Tibial artery (tissue), 4 donors: ENCODE measurements around the gene MCF2L2.

Experiments
- DNase-seq, 2 donors: peaks; one replicate each; pipeline ENCODE4 v3.0.0-alpha.2; 2019
- H3K27ac ChIP-seq, 2 donors: fragments of 200-600 bp; sonication (generic) in 1 of 2; 1 replicate in 1 of 2; 2 replicates in 1 of 2; pipeline ENCODE4 v1.5.1; 2018 to 2019; ENCODE audit warnings: mild to moderate bottlenecking in 1 of 2
- H3K27me3 ChIP-seq, 2 donors: fragments of 200-600 bp; sonication (generic) in 1 of 2; one replicate each; pipeline versions ENCODE4 v1.5.1 to v1.6.0; 2016 to 2019
- H3K36me3 ChIP-seq, 3 donors: fragments of 200-600 bp; sonication (generic) in 2 of 3; one replicate each; pipeline ENCODE4 v1.5.1; 2016 to 2019; ENCODE audit warnings: mild to moderate bottlenecking in 2 of 3
- H3K4me1 ChIP-seq, 4 donors: fragments of 200-600 bp; sonication (generic) in 2 of 4; 1 replicate in 3 of 4; 2 replicates in 1 of 4; pipeline ENCODE4 v1.5.1; 2016 to 2019
- H3K4me3 ChIP-seq, 2 donors: fragments of 200-600 bp; sonication (generic) in 1 of 2; 1 replicate in 1 of 2; 2 replicates in 1 of 2; pipeline ENCODE4 v1.5.1; 2018 to 2019; ENCODE audit warnings: mild to moderate bottlenecking in 2 of 2
- H3K9me3 ChIP-seq, 3 donors: fragments of 200-600 bp; sonication (generic) in 1 of 3; one replicate each; pipeline ENCODE4 v1.5.1; 2016 to 2019
- CTCF ChIP-seq, 2 experiments: fragments of 200-600 bp in 1 of 2; fragments of 450-650 bp in 1 of 2; IDR thresholded peaks; one replicate each; pipeline ENCODE4 v1.5.1; 2017 to 2019; ENCODE audit warnings: antibody characterized with exemption in 2 of 2, mild to moderate bottlenecking in 1 of 2, moderate library complexity in 1 of 2
- intact Hi-C: fragments of 100-400 bp; cut with DNase I; formaldehyde crosslinking; loops from one replicate; pipeline ENCODE4 v1.15.0; 2023; ENCODE audit warnings: low total_unique reads

MCF2L2 gene

DNA sequence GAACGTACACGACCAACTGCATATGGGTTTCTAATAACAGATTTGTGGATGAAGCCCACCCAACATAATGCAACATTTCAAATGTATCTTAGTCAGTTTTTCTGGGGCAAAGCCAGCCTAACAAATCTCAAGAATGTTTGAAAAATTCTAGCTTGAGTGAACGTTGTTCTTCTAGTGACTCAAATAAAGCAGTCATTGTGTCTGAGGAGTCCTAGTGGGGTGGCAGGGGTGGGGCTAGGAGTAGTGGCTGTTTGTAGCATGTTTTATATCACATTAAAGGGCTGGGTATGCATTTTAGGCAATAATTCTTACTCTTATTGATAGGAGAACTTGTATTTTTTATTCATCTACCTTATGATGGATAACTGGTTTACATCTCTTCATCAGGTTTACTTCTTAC is 169.3 kb downstream of the MCF2L2 start:
- no peak for DNase-seq
- H3K4me1 ChIP-seq = peaks cover 0 to 7% (median 3%) of the 10 kb centered on the region in 4 donors
- H3K36me3 ChIP-seq = no peaks in the 10 kb centered on the region
- no peak for TF ChIP-seq CTCF (IDR thresholded peaks at IDR 0.05)
- intact Hi-C loops = loop anchor here (10.0 kb wide), 1 partner anchor 134 kb away; no protein-coding TSS in a partner anchor
- H3K9me3 ChIP-seq = no peaks in the 10 kb centered on the region
- no peak overlapping the region for H3K27ac ChIP-seq
- peaks cover 0 to 5% of the 10 kb centered on the region in 2 donors for H3K27me3 ChIP-seq
- H3K4me3 ChIP-seq = no peak overlapping the region

- H3K9me3 ChIP-seq = no peaks in the 10 kb centered on the region
- no peak for TF ChIP-seq CTCF (IDR thresholded peaks at IDR 0.05)
- H3K4me1 ChIP-seq = peaks cover 0 to 16% (median 3%) of the 10 kb centered on the region in 4 donors
- no peaks in the 10 kb centered on the region for H3K36me3 ChIP-seq
- no peak for DNase-seq
- H3K4me3 ChIP-seq = peak overlapping the region in 1 of 2 donors; percentile 70
- no peak overlapping the region for H3K27ac ChIP-seq
- intact Hi-C loops = loop anchor here (10.0 kb wide), 1 partner anchor 131 kb away; no protein-coding TSS in a partner anchor
- H3K27me3 ChIP-seq = peaks cover 0 to 9% of the 10 kb centered on the region in 2 donors
Measured at GRCh38 chr3:183255348-183255730, 173.1 kb downstream of the MCF2L2 start.

DNA sequence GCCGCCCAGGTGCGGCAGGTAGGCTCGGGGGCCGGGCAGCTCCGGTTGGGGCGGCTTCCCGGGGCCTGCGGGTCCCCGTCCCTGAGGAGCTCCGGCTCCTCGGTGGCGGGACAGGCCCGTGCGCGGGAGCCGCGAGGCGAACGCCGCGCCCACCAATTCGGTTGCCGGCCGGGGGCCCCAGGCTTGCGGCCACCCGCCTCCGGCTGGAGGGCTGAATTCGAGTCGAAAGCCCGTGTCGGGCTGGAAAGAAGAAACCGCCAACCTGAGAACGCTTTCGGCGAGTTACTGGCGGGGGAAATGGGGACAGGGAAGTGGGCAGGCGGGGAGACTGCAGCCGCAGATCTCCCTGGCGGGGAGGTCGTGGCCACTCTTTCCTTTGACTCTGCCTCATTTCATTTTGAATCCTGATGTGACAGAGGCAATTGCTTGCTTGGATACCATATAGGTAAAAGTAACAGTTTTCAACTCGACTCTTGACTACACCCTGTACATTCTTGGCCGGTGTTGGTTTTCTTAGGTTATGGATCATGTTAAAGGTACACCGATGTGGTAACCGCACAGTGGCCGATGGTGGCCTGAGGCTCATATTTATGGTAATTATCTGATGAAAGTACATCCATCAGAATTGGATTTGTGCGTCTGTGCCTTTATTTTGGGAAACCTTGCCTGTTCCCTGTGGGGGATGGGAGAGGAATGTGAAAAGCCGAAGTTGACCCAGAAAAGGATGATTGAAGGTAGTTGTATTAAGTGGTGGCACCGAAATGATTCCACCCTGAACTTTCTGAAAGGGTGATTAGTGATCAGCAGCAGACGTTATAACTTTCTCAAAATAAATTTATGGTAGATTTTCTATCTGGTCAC is 173.7 kb downstream of the MCF2L2 start:
- no peak for TF ChIP-seq CTCF (IDR thresholded peaks at IDR 0.05)
- DNase-seq = peak in 1 of 2 donors; percentile 66
- Histone ChIP-seq H3K27ac (peak overlapping the region; percentile 48 to 65), H3K4me3 (peak overlapping the region; percentile 51 to 70), H3K4me1 (peaks cover 0 to 14% (median 3%) of the 10 kb centered on the region in 4 donors), H3K27me3 (peaks cover 0 to 13% of the 10 kb centered on the region in 2 donors), H3K36me3 (no peaks in the 10 kb centered on the region), H3K9me3 (no peaks in the 10 kb centered on the region)
- intact Hi-C loops = loop anchor here (10.0 kb wide), 1 partner anchor 130 kb away; no protein-coding TSS in a partner anchor

DNA sequence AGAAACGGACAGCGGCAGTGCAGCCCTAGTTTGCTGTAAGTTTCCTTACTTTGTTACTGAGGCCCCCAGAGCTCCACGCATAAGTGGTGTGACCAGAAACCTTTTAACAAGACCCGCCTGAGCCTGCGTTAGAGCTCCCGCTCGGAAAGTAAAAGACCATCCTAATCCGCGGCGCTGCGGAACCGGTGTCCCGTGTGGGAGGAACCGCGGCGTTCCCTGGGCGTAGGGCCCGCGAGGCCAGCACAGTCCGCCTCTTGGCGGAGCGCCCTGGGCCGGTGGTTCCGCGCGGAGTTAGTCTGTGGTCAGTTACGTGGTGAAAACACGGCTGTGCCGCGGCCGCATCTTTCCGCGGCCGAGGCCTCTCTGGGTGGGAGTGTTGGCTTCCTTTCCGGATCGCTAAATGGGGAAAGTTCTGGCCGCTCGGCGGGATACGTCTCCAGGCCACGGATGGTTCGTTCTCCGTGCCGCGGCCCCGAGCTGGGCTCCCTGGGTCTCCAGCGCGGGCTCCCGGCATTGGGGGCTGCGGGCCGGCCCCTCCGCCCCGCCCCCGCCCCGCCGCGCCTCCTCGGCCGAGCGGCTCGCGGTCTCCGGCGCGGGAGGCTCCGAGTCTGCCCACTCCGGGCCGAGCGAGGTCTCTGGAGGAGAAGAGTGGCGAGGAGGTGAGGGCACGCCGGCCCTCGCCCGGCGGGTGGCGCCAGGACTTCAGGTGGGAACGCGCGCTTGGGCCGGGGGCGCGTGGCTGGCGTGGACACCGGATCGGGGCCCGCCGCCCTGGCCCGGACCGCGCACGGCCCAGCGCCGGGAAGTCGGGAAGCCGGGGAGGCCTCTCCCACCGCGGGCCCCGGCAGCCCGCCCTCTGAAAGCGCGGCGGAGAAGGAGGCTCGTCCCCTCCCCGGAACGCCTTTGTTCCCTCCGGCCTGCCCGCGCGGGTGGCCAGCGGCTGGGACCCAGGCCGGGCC is 174.6 kb downstream of the MCF2L2 start:
- H3K9me3 ChIP-seq = no peaks in the 10 kb centered on the region
- intact Hi-C loops = loop anchor here (10.0 kb wide), 1 partner anchor 129 kb away; no protein-coding TSS in a partner anchor

More for the DNA sequence above, 174.6 kb downstream of the MCF2L2 start:
- TF ChIP-seq CTCF (IDR thresholded peaks at IDR 0.05) = peak in 1 of 2 experiments; percentile 4
- Histone ChIP-seq H3K4me3 (peak overlapping the region; percentile 51 to 70), H3K4me1 (peaks cover 0 to 14% (median 3%) of the 10 kb centered on the region in 4 donors), H3K27ac (peak overlapping the region; percentile 48 to 65), H3K27me3 (peaks cover 0 to 21% of the 10 kb centered on the region in 2 donors), H3K36me3 (no peaks in the 10 kb centered on the region)
- DNase-seq = peak; percentile 61 to 84
